Hematopoietic multipotent progenitor cell treated with erythropoietin and hydrocortisone succinate and interleukin-3 and kit ligand, for 17 days (in vitro differentiated cells): ENCODE measurements around the gene IFNW1.
"Not testable (repeated sequence)": the region's sequence is repeated elsewhere in the genome, so short reads cannot be mapped to it uniquely, and the experiment has no call there.

Source experiments
- DNase-seq: peaks from one replicate; pipeline ENCODE4 v3.0.0-alpha.2; 2015; ENCODE audit warnings: low spot score

The IFNW1 gene

DNA sequence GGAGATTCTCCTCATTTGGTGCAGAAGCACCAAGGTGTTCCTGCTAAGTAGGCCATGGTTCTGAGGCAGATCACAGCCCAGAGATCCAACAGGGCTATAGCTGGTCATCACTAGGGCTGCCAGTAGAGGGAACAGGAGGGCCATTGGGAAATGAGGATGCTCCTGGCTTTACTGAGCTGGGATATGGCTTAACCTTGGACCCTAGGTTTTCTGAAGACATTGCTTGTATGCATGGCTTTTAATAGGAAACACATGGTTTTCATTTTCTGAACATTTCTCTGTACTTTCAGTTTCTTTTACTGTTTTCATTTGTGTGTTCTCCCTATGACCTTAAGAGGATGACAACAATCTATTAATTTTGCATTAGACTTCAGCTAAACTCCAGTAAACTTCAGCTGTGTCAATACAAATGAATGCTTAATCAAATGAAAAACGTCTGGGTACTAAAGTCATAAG lies at the start of gene IFNW1:
Gene IFNW1 (minus strand): TSS at position 406 of the 456 bp plus-strand sequence. CDS start 262 bp downstream, at position 144.
- no peak for DNase-seq

DNA sequence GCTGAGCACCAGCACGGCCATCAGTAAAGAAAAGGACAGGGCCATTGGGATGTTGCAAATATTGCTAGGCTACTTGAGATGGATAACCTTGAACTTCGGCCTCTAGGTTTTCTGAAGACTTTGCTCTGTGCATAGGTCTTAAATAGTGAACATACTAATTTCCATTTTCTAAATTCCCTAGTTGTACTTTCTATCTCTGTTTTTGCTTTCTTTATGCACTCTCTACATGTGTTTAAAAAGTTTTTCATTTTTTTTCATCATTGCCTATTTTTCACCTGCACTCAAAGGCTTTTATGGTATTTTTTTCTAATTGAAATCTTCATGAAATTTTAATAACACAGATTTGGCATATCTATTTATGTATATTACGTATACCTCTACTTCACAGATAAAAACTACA lies 45.9 kb upstream of the IFNW1 start, which contains the start of gene IFNA4:
Gene IFNA4 (minus strand): TSS at position 101 of the 400 bp plus-strand sequence. CDS start 56 bp downstream, at position 45.
- DNase-seq: not testable (repeated sequence)

DNA sequence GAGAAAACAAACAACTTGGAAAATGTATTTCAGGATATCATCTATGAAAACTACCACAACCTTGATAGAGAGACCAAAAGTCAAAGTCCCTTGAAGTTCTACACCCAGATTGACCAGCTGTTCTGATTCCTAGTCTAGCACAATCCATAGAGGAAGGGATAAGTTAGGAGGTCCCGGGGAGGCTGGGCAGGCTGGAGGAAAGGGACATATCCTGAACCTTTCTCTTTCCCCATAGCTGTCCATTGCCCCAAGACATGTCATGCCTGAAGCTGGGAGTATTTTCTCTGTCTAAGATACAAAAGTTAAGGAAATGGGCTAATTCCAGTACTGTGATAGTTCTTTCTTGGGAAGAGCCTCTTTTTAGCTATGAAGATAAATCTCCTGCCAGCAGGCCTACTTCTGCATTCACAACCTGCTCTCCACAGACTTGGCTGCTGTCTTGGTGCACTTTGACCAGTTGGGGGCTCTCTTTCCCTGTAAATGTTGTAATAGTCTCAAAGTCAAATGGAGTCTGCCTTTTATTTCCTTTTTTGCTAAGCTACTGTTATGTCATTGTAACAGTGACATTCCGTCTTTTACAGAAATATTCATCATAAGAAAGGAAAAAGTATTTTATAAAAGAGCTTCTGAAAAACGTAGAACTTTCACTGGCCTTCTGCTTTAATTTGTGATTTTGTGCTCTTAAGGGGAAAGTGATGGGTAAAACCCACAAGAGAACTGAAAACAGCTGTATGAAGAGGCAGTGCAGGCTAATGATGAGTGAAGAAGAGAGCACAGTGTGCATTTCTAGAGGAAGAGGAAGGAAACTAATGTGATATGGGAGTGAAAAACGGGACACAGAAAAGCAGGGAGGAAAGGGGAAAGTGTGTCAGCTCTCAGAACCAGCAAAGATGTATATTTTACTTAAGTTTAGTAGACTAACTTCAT lies 41.4 kb upstream of the IFNW1 start:
- DNase-seq: not testable (repeated sequence)

DNA sequence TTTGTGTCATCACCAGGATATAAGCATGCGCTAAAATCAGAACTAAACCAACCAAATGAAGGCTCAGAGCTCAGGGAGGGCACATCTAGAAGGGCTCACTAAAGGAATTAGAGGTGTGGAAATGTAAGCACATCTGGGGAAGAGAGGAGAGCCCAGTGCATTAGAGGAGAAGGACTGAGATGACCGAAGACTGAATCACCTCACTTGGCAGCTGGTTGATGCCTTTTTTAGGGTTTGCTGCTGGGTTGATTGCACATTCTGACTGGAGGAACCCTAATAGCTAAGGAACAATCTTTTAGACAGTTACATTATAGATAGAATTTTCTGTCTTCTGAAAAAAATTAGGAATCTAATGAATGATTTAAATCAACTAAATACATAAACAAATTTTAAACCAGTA lies 33.0 kb upstream of the IFNW1 start:
- DNase-seq: no peak

DNA sequence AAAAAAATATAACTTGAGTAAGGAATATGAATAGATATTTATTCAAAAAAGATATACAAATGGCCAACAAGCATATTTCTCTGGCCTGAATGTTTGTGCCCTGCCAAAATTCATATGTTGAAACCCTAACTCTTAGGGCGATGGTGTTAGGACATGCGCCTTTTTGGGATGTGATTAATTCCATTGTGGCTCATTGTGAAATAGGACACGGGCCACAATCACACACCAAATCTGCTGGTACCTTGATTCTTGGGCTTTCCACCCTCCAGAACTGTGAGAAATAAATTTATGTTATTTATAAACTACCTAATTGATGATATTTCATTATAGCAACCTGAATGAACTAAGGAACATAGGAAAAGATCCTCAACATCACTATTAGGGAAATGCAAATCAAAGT lies 30.5 kb upstream of the IFNW1 start:
- DNase-seq: no peak

DNA sequence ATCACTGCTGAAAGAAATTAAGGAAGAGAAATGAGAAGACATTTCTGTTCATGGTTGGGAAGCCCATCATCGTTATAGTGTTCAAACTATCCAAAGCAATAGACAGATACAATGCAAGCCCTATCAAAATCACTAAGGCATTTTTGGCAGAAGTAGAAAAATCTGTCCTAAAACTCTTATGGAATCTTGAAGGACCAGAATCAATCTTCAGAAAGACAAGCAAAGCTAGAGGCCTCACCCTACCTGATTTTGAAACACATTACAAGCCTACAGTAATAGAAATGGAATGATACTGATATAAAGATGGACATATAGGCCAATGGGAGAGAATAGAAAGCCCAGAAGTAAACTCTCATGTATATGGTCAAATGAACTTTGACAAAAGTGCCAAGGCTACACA lies 29.7 kb upstream of the IFNW1 start:
- DNase-seq: no peak

DNA sequence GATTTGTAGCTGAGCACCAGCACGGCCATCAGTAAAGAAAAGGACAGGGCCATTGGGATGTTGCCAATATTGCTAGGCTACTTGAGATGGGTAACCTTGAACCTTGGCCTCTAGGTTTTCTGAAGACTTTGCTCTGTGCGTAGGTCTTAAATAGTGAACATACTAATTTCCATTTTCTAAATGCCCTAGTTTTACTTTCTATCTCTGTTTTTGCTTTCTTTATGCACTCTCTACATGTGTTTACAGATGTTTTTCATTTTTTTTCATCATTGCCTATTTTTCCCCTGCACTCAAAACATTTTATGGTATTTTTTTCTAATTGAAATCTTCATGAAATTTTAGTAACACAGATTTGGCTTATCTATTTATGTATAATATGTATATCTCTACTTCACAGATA lies 24.9 kb upstream of the IFNW1 start, which contains the start of gene IFNA21:
Gene IFNA21 (minus strand): TSS at position 101 of the 400 bp plus-strand sequence. CDS start 48 bp downstream, at position 53.
- not testable (repeated sequence) for DNase-seq

DNA sequence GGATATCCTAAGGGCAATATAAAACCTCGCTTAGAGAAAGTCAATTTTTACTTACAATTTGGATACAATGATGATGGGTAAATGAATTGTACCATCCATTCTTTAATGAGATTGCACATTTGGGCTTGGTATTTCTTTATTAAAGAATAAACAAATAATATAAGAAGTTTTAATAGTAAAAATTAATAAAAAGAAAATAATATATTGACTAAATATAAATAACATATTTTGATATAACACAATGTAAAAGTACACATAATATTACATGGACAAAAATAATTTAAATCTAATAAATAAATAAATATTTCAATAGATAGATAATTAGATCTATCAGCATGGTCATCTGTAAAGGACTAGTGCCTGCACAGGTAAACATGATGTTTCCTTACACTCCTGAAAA lies 23.9 kb upstream of the IFNW1 start:
- DNase-seq: no peak

DNA sequence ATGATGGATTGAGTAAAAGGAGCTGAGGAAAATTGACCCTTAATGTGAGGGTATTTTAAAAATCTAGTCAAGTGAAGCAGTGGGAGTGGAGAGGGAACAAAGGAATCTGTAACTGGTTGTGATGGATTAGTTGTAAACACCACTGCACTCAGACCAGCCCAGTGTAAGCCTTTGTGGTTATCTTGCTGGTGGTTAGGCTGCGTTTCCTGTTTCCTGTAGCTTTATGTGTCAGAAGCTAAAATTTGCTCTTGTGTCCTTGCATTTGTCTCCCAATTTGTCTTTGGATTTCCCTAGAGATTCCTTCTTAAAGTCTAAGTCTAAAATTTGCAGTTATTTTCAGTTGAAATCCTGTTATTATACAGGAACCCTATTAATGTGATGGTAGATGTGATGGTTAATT lies 18.5 kb upstream of the IFNW1 start:
- DNase-seq: no peak

DNA sequence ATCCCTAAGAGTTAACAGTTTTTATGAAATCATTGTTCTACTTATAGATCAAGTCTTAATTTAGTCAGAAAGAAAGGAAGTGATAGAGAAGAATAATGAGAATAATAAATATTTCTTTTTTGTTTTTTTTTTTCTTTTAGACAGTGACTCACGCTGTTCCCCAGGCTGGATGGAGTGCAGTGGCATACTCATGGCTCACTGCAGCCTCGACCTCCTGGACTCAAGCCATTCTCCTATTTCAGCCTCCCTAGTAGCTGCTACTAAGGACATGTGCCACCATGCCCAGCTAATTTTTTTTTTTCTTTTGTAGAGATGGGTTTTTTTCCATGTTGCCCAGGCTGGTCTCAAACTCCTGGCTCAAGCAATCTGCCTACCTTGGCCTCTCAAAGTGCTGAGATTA lies 13.9 kb upstream of the IFNW1 start:
- no peak for DNase-seq

DNA sequence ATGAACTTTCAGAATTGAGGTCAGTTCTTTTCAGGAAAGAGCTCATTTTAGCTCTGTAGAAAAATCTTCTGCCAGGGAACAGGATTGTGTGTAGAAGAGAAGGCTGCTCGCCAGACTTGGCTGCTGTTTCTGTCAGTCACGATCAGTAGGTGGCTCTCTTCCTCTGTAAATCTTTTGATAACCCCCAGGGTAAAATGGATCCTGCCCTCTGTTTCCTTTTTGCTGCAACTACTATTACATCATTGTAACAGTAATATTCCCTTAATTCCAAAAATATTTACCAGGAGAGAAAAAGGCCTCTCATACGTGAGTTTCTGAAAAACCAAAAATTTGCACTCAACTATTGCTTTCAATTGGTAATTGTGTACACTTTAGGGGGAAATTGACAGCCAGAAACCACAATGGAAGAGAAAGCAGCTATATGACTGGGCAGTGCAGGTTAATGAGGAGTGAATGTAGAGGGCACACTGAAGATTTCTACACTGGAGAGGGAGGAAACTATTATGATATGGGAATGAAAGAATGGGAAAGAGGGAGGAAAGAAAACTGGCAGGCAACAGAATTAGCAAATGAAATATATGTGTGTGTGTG lies 12.5 kb upstream of the IFNW1 start:
- no peak for DNase-seq

DNA sequence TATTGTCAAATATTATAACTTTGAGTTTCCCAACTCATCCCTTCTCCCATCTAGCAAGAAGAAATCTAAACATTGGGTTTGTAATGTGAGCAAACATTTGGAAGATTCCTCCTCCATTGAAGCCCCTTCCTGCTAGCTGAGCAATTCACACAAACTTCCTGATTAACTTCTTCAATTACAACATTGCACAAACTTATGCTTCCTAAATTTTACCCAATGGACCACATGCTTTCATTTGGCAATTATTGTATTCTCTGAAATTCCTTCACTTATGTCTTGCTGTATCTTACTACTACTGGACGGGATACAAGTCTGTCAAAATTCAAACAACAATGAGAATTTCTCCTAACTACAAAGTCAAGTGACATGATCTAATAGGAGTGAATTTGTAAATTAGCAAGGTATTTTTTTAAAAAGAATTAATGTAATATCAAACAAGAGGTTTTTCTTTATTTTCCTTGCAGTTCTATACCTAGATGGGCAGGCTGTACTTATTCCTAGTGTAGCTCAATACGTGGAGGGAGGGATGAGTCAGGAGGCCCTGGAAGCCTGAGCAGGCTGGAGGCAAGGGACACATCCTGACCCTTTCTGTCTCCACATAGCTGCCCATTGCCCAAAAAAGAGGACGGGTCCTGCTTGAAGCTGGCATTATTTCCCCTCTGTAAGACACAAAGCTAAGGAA lies 11.8 kb upstream of the IFNW1 start:
- no peak for DNase-seq

DNA sequence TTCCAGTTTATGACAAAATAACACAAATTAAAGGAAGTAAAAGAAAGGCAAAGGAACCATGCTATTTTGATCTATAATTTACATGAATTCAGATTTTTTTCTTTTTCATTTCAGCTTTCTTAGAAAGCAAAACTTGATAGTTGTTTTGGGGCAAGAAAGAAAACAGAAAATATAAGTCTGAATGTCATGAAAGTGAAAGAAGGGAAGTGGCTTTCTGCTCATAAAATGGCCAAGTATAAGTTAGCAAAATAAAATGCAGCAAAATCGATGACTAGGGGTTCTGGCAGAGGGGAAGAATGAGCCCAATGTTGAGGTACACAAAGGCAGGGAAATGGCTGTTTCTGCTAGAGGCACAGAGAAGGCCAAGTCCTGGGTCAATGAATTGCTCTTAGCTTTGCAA lies 3.0 kb upstream of the IFNW1 start:
- DNase-seq: no peak

DNA sequence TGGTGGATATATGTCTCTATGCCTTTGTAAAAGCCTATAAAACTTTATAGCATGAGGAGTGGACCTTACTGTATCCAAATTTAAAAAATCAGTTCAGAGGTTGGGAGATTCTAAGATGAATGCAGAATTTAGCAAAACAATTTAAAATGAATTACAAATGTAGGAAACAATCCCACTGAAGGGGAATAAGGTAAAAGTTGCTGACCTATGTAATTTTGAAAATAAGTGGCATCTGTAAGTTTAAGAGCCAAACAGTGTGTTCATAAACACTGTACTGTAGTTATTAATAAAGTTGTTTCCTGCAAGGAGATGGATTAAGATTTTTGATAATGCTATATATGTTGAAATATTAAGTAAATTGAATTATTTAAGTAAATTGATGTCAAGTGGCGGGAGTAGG lies 4.6 kb downstream of the IFNW1 start:
- DNase-seq: no peak

DNA sequence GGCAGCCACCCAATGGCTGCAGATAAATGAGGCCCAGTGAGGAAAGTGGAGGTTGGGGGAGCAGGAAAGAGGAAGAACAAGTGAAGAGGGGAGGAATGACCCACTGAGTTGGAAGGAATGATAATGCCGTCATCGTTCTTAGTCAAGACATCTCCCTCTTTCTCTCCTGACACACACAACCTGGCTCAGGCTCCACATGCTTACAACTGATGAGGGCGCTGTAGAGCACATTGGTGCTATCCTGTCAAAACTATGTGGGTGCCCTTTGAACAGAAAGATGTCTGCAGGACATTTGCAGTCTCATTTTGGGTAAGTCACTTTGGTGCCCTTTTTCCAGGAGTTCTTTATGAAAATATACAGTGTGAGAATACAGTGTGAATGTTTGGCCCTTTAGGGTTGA lies 5.9 kb downstream of the IFNW1 start:
- no peak for DNase-seq

DNA sequence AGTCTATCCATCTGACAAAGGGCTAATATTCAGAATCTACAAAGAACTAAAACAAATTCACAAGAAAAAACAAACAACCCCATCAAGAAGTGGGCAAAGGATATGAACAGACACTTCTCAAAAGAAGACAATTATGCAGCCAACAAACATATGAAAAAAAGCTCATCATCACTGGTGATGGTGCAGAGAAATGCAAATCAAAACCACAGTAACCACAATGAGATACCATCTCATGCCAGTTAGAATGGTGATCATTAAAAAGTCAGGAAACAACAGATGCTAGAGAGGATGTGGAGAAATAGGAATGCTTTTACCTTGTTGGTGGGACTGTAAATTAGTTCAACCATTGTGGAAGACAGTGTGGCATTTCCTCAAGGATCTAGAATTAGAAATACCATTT lies 13.4 kb downstream of the IFNW1 start:
- not testable (repeated sequence) for DNase-seq

DNA sequence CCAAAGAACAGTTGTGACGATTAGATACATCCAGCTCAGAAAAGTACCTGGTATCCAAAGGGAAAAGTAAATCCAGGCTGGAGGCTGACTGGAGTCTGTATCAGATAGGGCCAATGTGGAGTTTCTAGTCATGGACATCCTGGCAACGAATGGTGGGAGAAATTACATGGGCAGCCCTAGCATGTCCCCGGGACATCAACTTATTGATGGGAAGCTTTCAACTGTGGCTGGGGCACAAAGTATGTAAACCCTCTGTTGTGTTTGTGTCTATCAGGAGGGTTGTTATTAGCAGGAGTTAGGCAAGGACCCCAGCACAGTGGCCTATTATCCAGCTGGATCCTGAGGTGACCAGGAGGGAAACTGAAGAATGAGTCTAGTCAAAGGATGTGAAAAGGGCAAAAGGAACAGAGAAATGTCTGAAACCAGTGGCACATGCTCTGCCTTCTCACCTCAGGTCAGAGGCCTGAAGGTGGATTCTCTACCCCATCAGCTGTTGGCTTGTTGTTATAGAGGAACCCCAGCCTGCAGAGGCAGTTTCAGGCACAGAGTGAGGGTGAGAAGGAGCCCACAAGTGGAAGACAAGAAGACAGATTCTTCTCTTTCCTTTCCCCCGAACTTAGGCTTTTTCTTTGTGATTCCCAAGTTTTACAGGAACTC lies 19.9 kb downstream of the IFNW1 start:
- no peak for DNase-seq

DNA sequence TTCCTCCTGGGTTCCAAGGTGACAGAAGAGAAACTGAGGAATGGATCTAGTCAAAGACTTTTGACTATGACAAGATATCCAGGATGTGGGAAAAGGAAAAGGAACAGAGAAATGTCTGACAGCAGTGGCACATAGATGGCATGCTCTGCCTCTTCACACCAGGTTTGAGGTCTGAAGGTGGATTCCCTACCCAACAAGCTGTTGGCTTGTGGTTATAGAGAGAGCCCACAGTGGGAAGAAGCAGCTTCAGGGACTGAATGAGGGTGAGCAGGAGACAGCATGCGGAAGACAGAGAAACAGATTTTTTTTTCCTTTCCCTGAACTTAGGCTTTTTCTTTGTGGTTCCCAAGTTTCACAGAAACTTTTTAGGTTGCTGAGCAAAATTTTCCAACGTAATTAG lies 20.6 kb downstream of the IFNW1 start:
- no peak for DNase-seq

DNA sequence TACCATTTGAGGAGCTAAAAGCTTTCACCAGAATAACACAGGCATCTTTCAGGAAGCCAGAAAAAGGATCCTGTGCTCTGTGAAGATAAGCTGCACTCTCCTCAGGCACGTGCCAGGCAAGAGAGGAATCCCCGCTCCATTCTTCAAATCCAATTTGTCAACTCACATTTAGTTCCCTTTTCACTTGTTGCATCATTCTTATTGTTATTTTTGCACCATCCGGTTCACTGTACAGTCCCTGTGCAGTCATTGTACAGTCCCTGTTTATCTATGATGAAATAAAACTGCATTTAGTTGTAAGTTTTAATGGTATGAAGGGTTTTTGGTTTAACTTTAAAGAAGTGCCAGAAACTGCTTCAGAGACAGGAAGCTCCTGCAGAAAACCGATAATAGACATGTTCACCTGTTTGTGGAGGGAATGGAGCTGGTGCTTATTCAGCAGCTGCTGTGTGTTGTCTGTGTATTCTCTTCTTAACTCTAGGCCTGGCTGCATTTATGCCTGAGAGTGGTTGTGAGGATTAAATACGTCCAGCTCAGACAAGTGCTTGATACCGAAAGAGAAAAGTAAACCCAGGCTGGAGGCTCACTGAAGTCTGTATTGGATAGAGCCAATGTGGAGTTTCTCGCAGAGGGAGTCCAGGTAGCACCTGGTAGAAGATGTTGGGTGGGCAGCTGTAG lies 22.4 kb downstream of the IFNW1 start:
- DNase-seq: no peak

DNA sequence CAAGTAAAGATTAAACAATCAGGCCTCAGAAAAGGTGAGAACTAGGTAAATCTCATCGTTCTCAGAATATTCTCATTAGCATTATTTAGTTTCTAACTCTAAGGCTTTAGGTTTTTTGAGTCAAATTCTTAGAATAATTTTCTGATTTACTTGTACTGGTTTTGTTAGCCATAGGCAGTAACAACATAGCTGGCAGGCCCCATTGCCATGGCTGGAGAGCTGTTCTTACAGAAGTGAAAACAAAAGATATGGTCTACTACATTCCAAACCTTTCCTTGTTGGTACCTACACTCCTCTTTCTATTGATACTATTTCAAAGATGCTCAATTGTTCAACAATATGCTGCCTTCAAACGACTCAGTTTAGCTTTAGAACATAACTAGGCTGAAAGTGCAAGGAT lies 27.3 kb downstream of the IFNW1 start:
- DNase-seq: no peak
